ENCODE measurements around the gene RAB27A. TPM values are rescaled to one million over a fixed set of nuclear protein-coding genes. Genes with fewer than 3 reads are reported as not detected.

The RAB27A gene
- polyA plus RNA-seq, 1 donor, result 21.0 TPM

DNA sequence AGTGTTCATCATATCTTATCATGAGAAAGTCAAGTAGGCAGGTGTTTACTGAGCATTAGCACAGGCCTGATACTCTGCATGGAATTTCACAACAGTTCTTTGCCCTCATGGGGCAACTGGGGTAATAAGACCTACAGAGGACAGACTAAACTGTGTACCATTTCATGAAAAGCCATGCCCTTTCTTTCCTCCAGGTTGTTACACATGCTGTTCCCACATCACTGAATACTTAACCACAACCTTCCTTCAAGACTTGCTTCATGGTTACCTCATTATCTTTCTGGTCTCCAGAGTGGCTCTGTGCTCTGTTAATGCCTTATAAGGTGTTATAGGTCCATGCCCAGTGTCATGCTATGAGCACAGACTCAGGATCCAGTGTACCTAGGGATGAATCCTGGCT lies 64.7 kb downstream of the RAB27A start:
- DNase-seq, result no peak

GRCh38 chr15:55222588-55222987 lies 67.0 kb downstream of the RAB27A start:
- DNase-seq, result no peak

DNA sequence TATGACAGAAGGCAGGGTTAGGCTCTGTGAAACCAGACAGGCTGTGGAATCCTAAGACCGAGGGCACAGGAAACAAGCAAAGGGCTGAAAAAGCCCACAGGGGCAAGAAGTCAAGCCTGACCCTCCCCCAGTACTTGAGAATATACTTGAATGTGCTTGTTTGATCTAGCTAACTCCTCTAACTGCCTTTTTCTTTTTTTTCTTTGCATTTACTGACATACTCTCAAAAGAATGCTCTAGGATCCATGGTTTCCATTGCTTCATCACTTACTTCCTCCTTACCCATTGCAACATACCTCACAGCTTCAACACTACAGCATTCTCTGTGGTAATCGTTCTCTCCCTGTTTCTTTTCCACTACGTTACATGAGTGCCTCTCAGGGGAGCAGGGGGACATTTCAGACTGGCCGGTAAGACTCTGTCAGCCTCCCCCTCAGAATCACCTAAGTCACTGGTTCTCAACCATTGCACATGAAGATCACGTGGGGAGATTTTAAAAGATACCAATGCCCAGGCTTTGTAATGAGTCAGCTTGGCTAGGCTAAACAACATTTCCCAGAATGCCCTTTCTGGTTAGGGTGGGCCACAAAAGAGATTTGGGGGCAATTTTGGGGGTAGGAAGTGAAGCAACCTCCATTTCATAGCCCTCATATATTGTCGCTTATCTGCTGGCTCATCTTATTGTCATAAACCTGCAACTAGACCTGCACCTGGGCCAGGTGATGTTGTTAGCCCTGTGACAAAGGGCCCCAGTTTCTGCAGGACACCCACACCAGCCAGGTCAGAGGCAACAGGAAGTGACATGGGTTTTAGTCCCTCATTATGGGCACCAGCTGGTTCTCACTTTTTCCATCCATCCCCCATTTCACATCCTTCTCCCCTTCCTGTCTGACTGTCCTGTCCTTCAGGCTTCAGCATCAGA lies 68.3 kb downstream of the RAB27A start:
- DNase-seq, result no peak

DNA sequence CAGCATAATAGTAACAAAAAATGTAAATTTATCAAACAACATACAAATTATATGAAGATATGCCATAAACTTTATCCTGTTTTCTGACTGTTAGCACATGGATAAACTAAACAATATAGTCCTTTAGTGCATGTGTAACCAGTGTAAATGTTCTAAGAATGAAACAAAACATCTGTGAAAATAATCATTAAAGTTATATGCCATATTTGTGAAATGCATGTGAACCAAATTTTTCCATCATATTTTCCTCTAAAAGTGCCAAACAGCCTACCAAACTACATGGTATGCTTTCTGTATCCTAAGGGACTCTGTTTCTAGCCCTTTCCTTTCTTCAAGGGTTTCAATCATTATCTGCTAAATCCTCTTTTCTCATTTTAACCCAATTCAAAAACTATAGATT lies 69.0 kb downstream of the RAB27A start:
- no peak for DNase-seq

GRCh38 chr15:55218056-55218455 lies 71.6 kb downstream of the RAB27A start:
- DNase-seq, result no peak

- no peak for DNase-seq
Measured at GRCh38 chr15:55204464-55204863, 85.1 kb downstream of the RAB27A start.

DNA sequence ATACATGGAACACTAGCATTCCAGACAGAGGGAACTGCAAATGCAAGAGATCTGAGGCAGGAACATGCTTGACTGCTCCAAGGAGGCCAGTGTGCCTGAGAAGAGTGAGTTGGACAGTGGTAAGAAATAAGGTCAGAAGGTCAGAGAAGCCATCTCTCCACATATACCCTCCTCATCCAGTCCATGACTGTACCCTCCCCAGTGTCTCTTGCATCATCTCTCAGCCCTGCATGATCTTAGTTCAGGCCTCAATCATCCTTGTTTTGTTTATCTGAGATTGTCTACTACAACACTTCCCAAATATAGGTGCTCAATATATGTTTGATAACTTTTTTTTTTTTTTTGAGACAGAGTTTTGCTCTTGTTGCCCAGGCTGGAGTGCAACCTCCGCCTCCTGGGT lies 87.4 kb downstream of the RAB27A start:
- no peak for DNase-seq

- DNase-seq, result no peak
Measured at GRCh38 chr15:55198706-55199105, 90.9 kb downstream of the RAB27A start.

- DNase-seq, result no peak
Measured at GRCh38 chr15:55197719-55198118, 91.9 kb downstream of the RAB27A start.

GRCh38 chr15:55197362-55197705 lies 92.3 kb downstream of the RAB27A start:
- DNase-seq, result no peak

DNA sequence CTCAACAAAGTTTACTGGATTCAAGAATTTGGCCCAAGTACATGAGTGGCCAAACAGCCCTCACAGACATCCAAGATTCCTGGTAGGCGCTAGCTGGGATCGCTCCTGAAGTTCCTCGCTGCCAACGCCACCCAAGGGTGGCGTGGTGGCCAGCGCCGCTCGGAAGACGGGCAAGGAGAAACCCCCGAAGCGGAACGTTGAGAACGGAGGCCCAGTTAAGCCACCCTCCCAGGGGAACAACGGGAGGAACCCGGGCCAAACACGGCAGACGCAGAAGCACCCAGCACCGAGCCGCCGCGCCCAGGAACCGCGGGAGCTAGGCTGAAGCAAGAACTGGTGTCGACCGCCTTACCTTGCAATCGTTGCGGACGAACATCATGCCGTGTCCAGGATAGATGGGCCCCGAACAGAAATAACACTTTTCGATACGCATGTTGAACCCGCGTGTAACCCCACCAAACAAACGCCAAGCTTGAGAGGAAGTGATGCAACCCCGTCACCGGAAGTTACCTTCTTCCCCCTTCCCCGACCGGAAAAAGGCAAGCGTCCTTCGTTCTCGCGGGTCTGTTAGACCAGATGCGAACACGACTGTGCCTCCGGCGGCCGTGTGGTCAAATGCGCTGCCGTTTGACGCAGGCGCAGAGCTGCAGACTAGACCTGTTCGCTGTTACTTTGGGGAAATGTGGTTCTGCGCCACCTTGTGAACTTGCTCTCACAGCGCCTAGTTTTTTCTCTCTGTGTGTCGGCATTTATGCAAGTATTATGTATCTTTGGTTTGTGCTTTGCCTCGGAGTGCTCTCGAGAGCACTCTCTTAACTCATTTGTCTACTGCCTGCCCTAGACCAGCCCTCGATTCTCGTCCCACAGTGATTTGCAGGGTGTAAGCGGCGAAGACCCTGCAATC lies 92.9 kb downstream of the RAB27A start, which contains the start of gene RSL24D1:
Gene RSL24D1, minus strand, starts transcription at position 484 of the 904 bp plus-strand sequence. Its CDS starts 51 bp downstream, at position 433.
- DNase-seq, result peak; percentile 98

DNA sequence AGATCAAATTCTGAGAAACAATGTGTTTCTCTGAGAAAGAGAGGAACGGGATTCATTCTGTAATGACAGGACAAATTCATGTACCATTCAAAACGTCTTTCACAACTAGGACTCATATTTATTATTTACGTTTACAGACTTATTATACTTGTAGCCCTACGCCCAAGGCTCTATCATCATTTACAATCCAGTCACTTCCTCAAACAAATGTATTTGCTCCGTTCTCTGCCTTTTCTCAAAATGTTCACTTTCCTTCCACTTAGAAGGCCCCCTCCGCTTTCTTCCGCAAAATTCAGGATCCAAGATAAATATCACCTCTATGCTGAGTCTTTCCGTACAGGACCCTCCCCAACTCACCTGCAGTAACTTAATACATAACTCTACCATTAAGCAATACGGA lies 93.6 kb downstream of the RAB27A start:
- DNase-seq, result peak; percentile 13

DNA sequence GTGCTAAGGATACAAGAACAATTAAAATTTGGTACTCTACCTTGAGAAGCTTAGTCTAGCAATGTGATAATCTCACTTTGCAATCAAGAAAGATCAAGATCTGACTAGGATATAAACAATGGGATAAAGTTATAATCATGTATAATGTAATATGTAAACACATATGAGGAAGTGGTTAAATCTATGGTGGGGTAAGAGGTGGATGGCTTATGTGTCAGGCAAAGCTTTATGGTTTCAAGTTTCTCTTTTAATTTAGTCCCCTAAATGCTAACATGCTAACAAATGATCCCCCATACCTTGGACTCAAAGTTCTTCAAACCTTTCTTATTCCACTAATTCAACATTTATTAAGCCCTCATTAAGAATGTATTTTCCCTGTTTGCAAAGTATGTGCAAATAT lies 95.4 kb downstream of the RAB27A start:
- DNase-seq, result no peak

- DNase-seq, result no peak
Measured at GRCh38 chr15:55186331-55186730, 103.3 kb downstream of the RAB27A start.

DNA sequence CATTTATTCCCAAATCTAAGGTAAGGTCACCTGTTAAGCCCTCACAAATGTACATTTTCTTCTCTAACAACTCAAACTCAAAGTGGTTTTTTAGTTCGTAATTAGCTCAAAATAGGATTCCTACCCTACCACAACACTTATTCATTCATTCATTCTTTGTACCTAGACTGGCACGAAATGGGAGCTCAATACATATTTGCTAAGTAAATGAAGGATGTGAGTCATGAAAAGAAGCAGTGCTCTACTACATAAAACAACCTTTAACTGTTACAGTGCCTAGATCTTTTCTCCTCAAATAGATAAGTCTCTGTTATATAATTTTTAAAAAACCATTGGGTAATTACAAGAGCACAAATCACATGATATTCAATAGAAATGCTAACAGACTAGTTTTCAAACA lies 105.9 kb downstream of the RAB27A start:
- no peak for DNase-seq

DNA sequence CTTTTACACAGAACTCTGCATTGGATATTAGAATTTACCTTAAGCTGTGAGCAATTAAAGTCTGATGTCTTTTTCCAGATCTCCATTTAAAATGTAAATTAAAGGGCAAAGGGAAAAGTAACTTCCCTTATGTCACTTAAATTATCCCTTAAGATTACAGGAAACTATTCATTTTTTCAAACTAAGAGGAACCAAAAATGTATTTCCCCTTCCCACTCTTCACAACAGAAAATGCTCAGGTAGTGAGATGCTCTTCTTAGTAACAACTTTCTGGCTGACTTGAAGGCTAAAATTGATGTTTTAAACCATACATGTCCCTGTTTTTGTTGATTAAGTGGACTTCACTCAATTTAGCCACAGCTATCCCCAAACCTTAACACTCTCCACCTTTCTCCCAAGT lies 110.5 kb downstream of the RAB27A start:
- no peak for DNase-seq

DNA sequence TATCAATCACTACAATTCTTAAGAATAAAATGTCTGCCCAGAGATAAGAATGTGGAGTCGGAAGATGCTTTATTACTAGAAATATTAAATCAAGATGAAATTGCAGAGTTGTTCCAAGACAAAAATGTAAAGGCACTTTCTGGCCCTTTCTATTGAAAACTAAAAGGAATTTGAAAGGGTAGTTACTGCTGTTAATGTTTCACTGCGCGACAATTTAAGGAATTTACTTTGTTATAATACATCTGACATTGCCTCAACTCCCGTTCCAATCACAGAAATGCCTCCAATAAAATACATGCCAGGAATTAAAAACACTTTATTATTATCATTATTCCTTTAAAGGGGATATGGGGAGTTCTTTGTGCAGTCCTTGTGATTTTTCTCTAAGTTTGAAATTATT lies 119.3 kb downstream of the RAB27A start:
- DNase-seq, result peak; percentile 10

DNA sequence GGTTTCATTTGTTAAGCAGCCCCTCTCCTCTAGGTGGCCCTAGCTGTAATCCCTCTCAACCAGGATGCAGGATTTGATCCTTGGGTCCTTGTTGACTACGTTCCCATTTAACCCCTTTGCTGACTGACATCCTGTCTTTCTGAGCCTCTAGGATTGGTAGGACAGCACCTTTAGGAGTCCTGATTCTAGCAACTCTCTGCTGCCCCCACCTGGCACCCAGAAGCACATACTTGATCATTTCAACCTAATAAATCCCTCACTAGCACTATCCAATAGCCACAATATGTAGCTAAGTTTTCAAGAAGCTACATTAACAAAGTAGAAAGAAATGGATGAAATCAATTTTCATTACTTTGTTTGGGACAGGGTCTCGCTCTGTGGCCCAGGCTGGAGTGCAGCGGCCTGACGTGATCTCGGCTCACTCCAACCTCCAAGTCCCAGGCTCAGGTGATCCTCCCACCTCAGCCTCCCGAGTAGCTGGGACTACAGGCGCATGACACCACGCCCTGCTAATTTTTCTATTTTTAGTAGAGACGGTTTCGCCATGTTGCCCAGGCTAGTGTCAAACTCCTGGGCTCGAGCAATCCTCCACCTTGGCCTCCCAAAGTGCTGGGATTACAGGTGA lies 121.2 kb downstream of the RAB27A start:
- DNase-seq, result peak; percentile 53

GRCh38 chr15:55164284-55164683 lies 125.3 kb downstream of the RAB27A start:
- DNase-seq, result no peak
